ENCODE results near the gene TCF20.

TCF20 gene

GRCh38 chr22:42256220-42256619, 14.2 kb downstream of the TCF20 start:
- POLR2A ChIA-PET (ENCODE audit: low non-redundant PET): no interaction called here
- DNase-seq (ENCODE audit: low spot score): no peak
- TF ChIP-seq CTCF (conservative IDR thresholded peaks at IDR 0.05; ENCODE audit: low read depth): no peak
- CTCF ChIA-PET: no interaction called here
- no peak overlapping the region for H3K27ac ChIP-seq

GRCh38 chr22:42249831-42250230, 20.6 kb downstream of the TCF20 start:
- CTCF ChIA-PET: no interaction called here
- no peak for TF ChIP-seq CTCF (conservative IDR thresholded peaks at IDR 0.05; ENCODE audit: low read depth)
- POLR2A ChIA-PET (ENCODE audit: low non-redundant PET): no interaction called here
- no peak for DNase-seq (ENCODE audit: low spot score)
- H3K27ac ChIP-seq: no peak overlapping the region

- no peak for DNase-seq (ENCODE audit: low spot score)
- ChIA-PET CTCF (no interaction called here), POLR2A (ENCODE audit: low non-redundant PET) (no interaction called here)
These were observed 21.5 kb downstream of the TCF20 start for GRCh38 chr22:42248995-42249394.

GRCh38 chr22:42247596-42247995, 22.9 kb downstream of the TCF20 start:
- H3K27ac ChIP-seq: no peak overlapping the region
- TF ChIP-seq CTCF (conservative IDR thresholded peaks at IDR 0.05; ENCODE audit: low read depth): no peak
- DNase-seq (ENCODE audit: low spot score): no peak
- CTCF ChIA-PET: no interaction called here
- POLR2A ChIA-PET (ENCODE audit: low non-redundant PET): no interaction called here

More at GRCh38 chr22:42248995-42249394, 21.5 kb downstream of the TCF20 start:
- no peak for TF ChIP-seq CTCF (conservative IDR thresholded peaks at IDR 0.05; ENCODE audit: low read depth)
- no peak overlapping the region for H3K27ac ChIP-seq

- POLR2A ChIA-PET (ENCODE audit: low non-redundant PET): no interaction called here
- no peak for TF ChIP-seq CTCF (conservative IDR thresholded peaks at IDR 0.05; ENCODE audit: low read depth)
- DNase-seq (ENCODE audit: low spot score): no peak
- CTCF ChIA-PET: no interaction called here
- no peak overlapping the region for H3K27ac ChIP-seq
These were observed 26.7 kb downstream of the TCF20 start for GRCh38 chr22:42243802-42244060.

GRCh38 chr22:42236848-42237247, 33.6 kb downstream of the TCF20 start:
- no peak for TF ChIP-seq CTCF (conservative IDR thresholded peaks at IDR 0.05; ENCODE audit: low read depth)
- H3K27ac ChIP-seq: no peak overlapping the region
- CTCF ChIA-PET: no interaction called here
- POLR2A ChIA-PET (ENCODE audit: low non-redundant PET): no interaction called here
- no peak for DNase-seq (ENCODE audit: low spot score)

- ChIA-PET CTCF (no interaction called here), POLR2A (ENCODE audit: low non-redundant PET) (no interaction called here)
- DNase-seq (ENCODE audit: low spot score): no peak
- no peak for TF ChIP-seq CTCF (conservative IDR thresholded peaks at IDR 0.05; ENCODE audit: low read depth)
- no peak overlapping the region for H3K27ac ChIP-seq
These were observed 34.2 kb downstream of the TCF20 start for GRCh38 chr22:42236268-42236667.

Measured in RWPE1 (cell line).